NCI-H2029 treated with DMSO at 0.1 percent for 48 hours (cell line): Measurements from ENCODE around the gene STK40.

Experiments used
- DNase-seq: peaks from one replicate; lab custom pipeline; 2025; lab: John Stamatoyannopoulos, UW

The STK40 gene

GRCh38 chr1:36398370-36398977, 12.8 kb upstream of the STK40 start:
- DNase-seq, result no peak

- DNase-seq, result peak; percentile 68
Measured at GRCh38 chr1:36397378-36398230, 11.9 kb upstream of the STK40 start, which contains the start of gene LSM10. LSM10 (minus strand) TSS chr1:36397908; CDS start chr1:36394129, 3,779 bp downstream.

GRCh38 chr1:36397083-36397377, 11.3 kb upstream of the STK40 start:
- DNase-seq, result no peak

- no peak for DNase-seq
Measured at GRCh38 chr1:36396359-36396758, 10.6 kb upstream of the STK40 start.

- DNase-seq, result no peak
Measured at GRCh38 chr1:36393686-36394085, 8.0 kb upstream of the STK40 start.

GRCh38 chr1:36392836-36393235, 7.1 kb upstream of the STK40 start:
- no peak for DNase-seq

- no peak for DNase-seq
Measured at GRCh38 chr1:36391271-36391670, 5.5 kb upstream of the STK40 start.

- no peak for DNase-seq
Measured at GRCh38 chr1:36390411-36390810, 4.7 kb upstream of the STK40 start.

GRCh38 chr1:36389999-36390398, 4.3 kb upstream of the STK40 start:
- DNase-seq, result no peak

- DNase-seq, result no peak
Measured at GRCh38 chr1:36389261-36389660, 3.5 kb upstream of the STK40 start.

GRCh38 chr1:36387141-36387949, 1.6 kb upstream of the STK40 start:
- DNase-seq, result no peak

- peak; percentile 55 for DNase-seq
Measured at GRCh38 chr1:36386265-36387140, 779 bp upstream of the STK40 start.

- DNase-seq, result peak; percentile 48
Measured at GRCh38 chr1:36384542-36385409, 948 bp downstream of the STK40 start.

GRCh38 chr1:36383240-36383639, 2.5 kb downstream of the STK40 start:
- no peak for DNase-seq

- no peak for DNase-seq
Measured at GRCh38 chr1:36382669-36383068, 3.1 kb downstream of the STK40 start.

- no peak for DNase-seq
Measured at GRCh38 chr1:36382231-36382630, 3.5 kb downstream of the STK40 start.

- DNase-seq, result no peak
Measured at GRCh38 chr1:36381405-36381804, 4.3 kb downstream of the STK40 start.

GRCh38 chr1:36380782-36381181, 4.9 kb downstream of the STK40 start:
- DNase-seq, result no peak

GRCh38 chr1:36380143-36380619, 5.5 kb downstream of the STK40 start:
- DNase-seq, result no peak

GRCh38 chr1:36377791-36378492, 7.8 kb downstream of the STK40 start:
- DNase-seq, result no peak
